ENCODE measurements around the gene VPS18. TPM values are rescaled to one million over a fixed set of nuclear protein-coding genes. Genes with fewer than 3 reads are reported as not detected.

The VPS18 gene
- total and polyA plus RNA-seq, 2 donors (not counting 1 experiment from before 2014, with no cell fraction given) = 13.6 to 29.6 TPM

DNA sequence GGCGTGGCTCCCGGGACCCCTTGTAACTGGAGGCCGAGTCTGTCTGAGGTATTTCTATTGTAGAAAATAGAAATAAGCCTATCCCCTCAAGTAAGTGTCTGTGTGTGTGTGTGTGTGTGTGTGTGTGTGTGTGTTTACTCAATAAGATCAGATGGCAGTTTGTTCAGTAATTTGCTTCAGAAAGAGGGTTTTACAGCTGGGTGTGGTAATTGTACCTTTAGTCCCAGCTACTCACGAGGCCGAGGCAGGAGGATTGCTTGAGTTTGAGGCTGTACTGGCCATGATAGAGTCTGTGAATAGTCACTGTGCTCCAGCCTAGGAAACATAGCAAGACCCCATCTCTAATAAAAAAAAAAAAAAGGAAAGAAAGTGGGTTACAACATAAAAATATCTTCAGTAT lies 41.7 kb upstream of the VPS18 start:
- H3K9me3 Mint-ChIP-seq (ENCODE audit: insufficient read depth) = no peaks in the 10 kb centered on the region
- Histone ChIP-seq H3K27me3 (replicated peaks in 1 of 4; ENCODE audit: control extremely low read depth in 1 of 4, control insufficient read depth in 3 of 4, insufficient read depth in 4 of 4, low read length in 3 of 4) (no peaks in the 10 kb centered on the region), H3K4me2 (replicated peaks; ENCODE audit: low read depth, low read length, poor library complexity, severe bottlenecking) (no peak overlapping the region), H3K9me3 (ENCODE audit: control extremely low read depth in 1 of 3, control insufficient read depth in 2 of 3, insufficient read depth in 1 of 3, low read length in 2 of 3) (no peaks in the 10 kb centered on the region), H3K27ac (ENCODE audit: low read length in 2 of 2) (no peak overlapping the region), H2AFZ (ENCODE audit: insufficient read depth, low read depth, low read length, poor library complexity, severe bottlenecking) (no peak overlapping the region), H4K20me1 (ENCODE audit: control insufficient read depth, insufficient read depth, low read length, poor library complexity, severe bottlenecking) (no peaks in the 10 kb centered on the region), H3K9ac (ENCODE audit: low read length) (no peak overlapping the region), H3K4me1 (ENCODE audit: control insufficient read depth in 2 of 2, insufficient read depth in 2 of 2, low read length in 2 of 2) (peaks cover 1 to 7% of the 10 kb centered on the region in 2 donors), H3K4me3 (ENCODE audit: control extremely low read depth in 1 of 5, extremely low read depth in 1 of 5, insufficient read depth in 1 of 5, low read depth in 2 of 5, low read length in 4 of 5) (no peak overlapping the region), H3K36me3 (replicated peaks in 1 of 2; ENCODE audit: control extremely low read depth in 1 of 2, control insufficient read depth in 1 of 2, extremely low read depth in 1 of 2, insufficient read depth in 2 of 2, low read length in 1 of 2) (no peaks in the 10 kb centered on the region), H3K79me2 (ENCODE audit: control insufficient read depth, insufficient read depth, low read length) (no peaks in the 10 kb centered on the region)
- no peaks in the 10 kb centered on the region for H3K27me3 Mint-ChIP-seq
- H3K4me3 Mint-ChIP-seq = no peak overlapping the region
- intact Hi-C loops (cut with micrococcal nuclease) = no loop called here
- WGBS (ENCODE audit: insufficient coverage) = no CpG with 5 or more reads among the region's 5 CpGs
- DNase-seq = no peak
- ATAC-seq (ENCODE audit: low read depth) = no peak
- POLR2A ChIA-PET = interaction anchor here (0.6 to 0.7 kb wide), 2 partner anchors 46 to 1785 kb away, joined by 5 to 7 read pairs; no protein-coding TSS in a partner anchor
- H3K27ac Mint-ChIP-seq = no peak overlapping the region
- peaks cover 9% of the 10 kb centered on the region for H3K4me1 Mint-ChIP-seq
- CTCF ChIA-PET = interaction anchor here (1.2 kb wide), 1 partner anchor 41 kb away, joined by 6 read pairs; the partner anchor contains the start of gene VPS18
- TF ChIP-seq, protein P1, sequence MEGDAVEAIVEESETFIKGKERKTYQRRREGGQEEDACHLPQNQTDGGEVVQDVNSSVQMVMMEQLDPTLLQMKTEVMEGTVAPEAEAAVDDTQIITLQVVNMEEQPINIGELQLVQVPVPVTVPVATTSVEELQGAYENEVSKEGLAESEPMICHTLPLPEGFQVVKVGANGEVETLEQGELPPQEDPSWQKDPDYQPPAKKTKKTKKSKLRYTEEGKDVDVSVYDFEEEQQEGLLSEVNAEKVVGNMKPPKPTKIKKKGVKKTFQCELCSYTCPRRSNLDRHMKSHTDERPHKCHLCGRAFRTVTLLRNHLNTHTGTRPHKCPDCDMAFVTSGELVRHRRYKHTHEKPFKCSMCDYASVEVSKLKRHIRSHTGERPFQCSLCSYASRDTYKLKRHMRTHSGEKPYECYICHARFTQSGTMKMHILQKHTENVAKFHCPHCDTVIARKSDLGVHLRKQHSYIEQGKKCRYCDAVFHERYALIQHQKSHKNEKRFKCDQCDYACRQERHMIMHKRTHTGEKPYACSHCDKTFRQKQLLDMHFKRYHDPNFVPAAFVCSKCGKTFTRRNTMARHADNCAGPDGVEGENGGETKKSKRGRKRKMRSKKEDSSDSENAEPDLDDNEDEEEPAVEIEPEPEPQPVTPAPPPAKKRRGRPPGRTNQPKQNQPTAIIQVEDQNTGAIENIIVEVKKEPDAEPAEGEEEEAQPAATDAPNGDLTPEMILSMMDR (IDR thresholded peaks at IDR 0.05) = no peak
- no peak for TF ChIP-seq EZH2 (IDR thresholded peaks at IDR 0.05; ENCODE audit: borderline replicate concordance, insufficient read depth, low read depth, low read length, poor library complexity, severe bottlenecking)

DNA sequence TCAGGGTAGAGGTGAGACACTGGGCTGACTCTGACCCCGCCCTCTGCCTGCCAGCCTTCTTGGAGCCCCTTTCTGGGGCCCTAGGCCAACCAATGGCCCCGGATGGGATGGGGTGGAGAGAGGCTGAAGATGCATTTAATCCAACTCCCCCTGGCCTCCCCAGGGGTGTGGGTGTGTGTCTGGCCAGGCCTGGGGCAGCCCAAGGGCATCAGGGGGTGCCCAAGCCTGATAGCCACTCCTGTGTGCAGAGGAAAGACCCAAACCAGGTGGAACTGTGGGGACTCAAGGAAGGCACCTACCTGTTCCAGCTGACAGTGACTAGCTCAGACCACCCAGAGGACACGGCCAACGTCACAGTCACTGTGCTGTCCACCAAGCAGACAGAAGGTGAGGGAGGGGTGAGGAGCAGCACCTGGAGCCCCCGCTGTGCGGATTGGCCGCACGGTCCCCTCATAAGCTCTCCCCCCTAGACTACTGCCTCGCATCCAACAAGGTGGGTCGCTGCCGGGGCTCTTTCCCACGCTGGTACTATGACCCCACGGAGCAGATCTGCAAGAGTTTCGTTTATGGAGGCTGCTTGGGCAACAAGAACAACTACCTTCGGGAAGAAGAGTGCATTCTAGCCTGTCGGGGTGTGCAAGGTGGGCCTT lies 40.9 kb upstream of the VPS18 start:
- no peak overlapping the region for H3K4me2 ChIP-seq (replicated peaks; ENCODE audit: low read depth, low read length, poor library complexity, severe bottlenecking)
- H3K9me3 ChIP-seq (ENCODE audit: control extremely low read depth in 1 of 3, control insufficient read depth in 2 of 3, insufficient read depth in 1 of 3, low read length in 2 of 3) = no peaks in the 10 kb centered on the region
- no peaks in the 10 kb centered on the region for H4K20me1 ChIP-seq (ENCODE audit: control insufficient read depth, insufficient read depth, low read length, poor library complexity, severe bottlenecking)
- H3K9ac ChIP-seq (ENCODE audit: low read length) = no peak overlapping the region
- Mint-ChIP-seq H3K4me3 (no peak overlapping the region), H3K4me1 (peaks cover 6% of the 10 kb centered on the region), H3K27me3 (no peaks in the 10 kb centered on the region), H3K27ac (no peak overlapping the region), H3K9me3 (ENCODE audit: insufficient read depth) (no peaks in the 10 kb centered on the region)
- ChIA-PET CTCF (no interaction called here), POLR2A (no interaction called here)
- no peak for DNase-seq
- H3K27ac ChIP-seq (ENCODE audit: low read length in 2 of 2) = no peak overlapping the region
- no peak for TF ChIP-seq EZH2 (IDR thresholded peaks at IDR 0.05; ENCODE audit: borderline replicate concordance, insufficient read depth, low read depth, low read length, poor library complexity, severe bottlenecking)
- TF ChIP-seq, protein P1 (IDR thresholded peaks at IDR 0.05) = no peak
- ATAC-seq (ENCODE audit: low read depth) = no peak
- H3K27me3 ChIP-seq (replicated peaks in 1 of 4; ENCODE audit: control extremely low read depth in 1 of 4, control insufficient read depth in 3 of 4, insufficient read depth in 4 of 4, low read length in 3 of 4) = no peaks in the 10 kb centered on the region
- no peak overlapping the region for H2AFZ ChIP-seq (ENCODE audit: insufficient read depth, low read depth, low read length, poor library complexity, severe bottlenecking)
- no peak overlapping the region for H3K4me3 ChIP-seq (ENCODE audit: control extremely low read depth in 1 of 5, extremely low read depth in 1 of 5, insufficient read depth in 1 of 5, low read depth in 2 of 5, low read length in 4 of 5)
- peaks cover 0 to 7% of the 10 kb centered on the region in 2 donors for H3K4me1 ChIP-seq (ENCODE audit: control insufficient read depth in 2 of 2, insufficient read depth in 2 of 2, low read length in 2 of 2)
- no peaks in the 10 kb centered on the region for H3K79me2 ChIP-seq (ENCODE audit: control insufficient read depth, insufficient read depth, low read length)
- WGBS (ENCODE audit: insufficient coverage) = 95% methylated on average over 15 of the region's 16 CpGs
- intact Hi-C loops (cut with micrococcal nuclease) = no loop called here
- no peaks in the 10 kb centered on the region for H3K36me3 ChIP-seq (replicated peaks in 1 of 2; ENCODE audit: control extremely low read depth in 1 of 2, control insufficient read depth in 1 of 2, extremely low read depth in 1 of 2, insufficient read depth in 2 of 2, low read length in 1 of 2)

All from B cell (primary cell).